ENCODE data around the gene STX2.
"Not testable (repeated sequence)": the region's sequence is repeated elsewhere in the genome, so short reads cannot be mapped to it uniquely, and the experiment has no call there.

Gene STX2

GRCh38 chr12:130765186-130765659, 73.8 kb downstream of the STX2 start:
- DNase-seq (ENCODE audit: low read depth, low spot score) = peak; percentile 27

- peak; percentile 57 for DNase-seq (ENCODE audit: low read depth, low spot score)
These were observed 74.4 kb downstream of the STX2 start for GRCh38 chr12:130764475-130765185.

GRCh38 chr12:130764073-130764472, 75.0 kb downstream of the STX2 start:
- peak; percentile 34 for DNase-seq (ENCODE audit: low read depth, low spot score)

GRCh38 chr12:130762319-130762675, 76.8 kb downstream of the STX2 start:
- DNase-seq (ENCODE audit: low read depth, low spot score) = no peak

GRCh38 chr12:130761537-130762318, 77.3 kb downstream of the STX2 start:
- no peak for DNase-seq (ENCODE audit: low read depth, low spot score)

- no peak for DNase-seq (ENCODE audit: low read depth, low spot score)
These were observed 84.7 kb downstream of the STX2 start for GRCh38 chr12:130754234-130754901.

GRCh38 chr12:130752692-130753230, 86.3 kb downstream of the STX2 start:
- no peak for DNase-seq (ENCODE audit: low read depth, low spot score)

GRCh38 chr12:130752037-130752436, 87.0 kb downstream of the STX2 start:
- DNase-seq (ENCODE audit: low read depth, low spot score) = not testable (repeated sequence)

GRCh38 chr12:130748786-130749185, 90.3 kb downstream of the STX2 start:
- DNase-seq (ENCODE audit: low read depth, low spot score) = no peak

- DNase-seq (ENCODE audit: low read depth, low spot score) = no peak
These were observed 90.9 kb downstream of the STX2 start for GRCh38 chr12:130747867-130748740.

GRCh38 chr12:130746546-130746945, 92.5 kb downstream of the STX2 start:
- no peak for DNase-seq (ENCODE audit: low read depth, low spot score)

- DNase-seq (ENCODE audit: low read depth, low spot score) = no peak
These were observed 93.1 kb downstream of the STX2 start for GRCh38 chr12:130745921-130746320.

- no peak for DNase-seq (ENCODE audit: low read depth, low spot score)
These were observed 94.8 kb downstream of the STX2 start for GRCh38 chr12:130744274-130744673.

GRCh38 chr12:130743606-130744005, 95.4 kb downstream of the STX2 start:
- no peak for DNase-seq (ENCODE audit: low read depth, low spot score)

- DNase-seq (ENCODE audit: low read depth, low spot score) = no peak
These were observed 95.9 kb downstream of the STX2 start for GRCh38 chr12:130743176-130743575.

GRCh38 chr12:130742716-130743115, 96.3 kb downstream of the STX2 start:
- DNase-seq (ENCODE audit: low read depth, low spot score) = no peak

GRCh38 chr12:130742112-130742511, 96.9 kb downstream of the STX2 start:
- no peak for DNase-seq (ENCODE audit: low read depth, low spot score)

All from brain pericyte (primary cell).